Vagina (tissue), 2 donors: Measurements from ENCODE around the gene ETHE1. TPM values are rescaled to one million over a fixed set of nuclear protein-coding genes. Genes with fewer than 3 reads are reported as not detected.

ENCODE experiments used
- DNase-seq, 2 donors: peaks; one replicate each; pipeline ENCODE4 v3.0.0-alpha.2; 2017; ENCODE audit errors: extremely low spot score in 2 of 2
- H3K27ac ChIP-seq: fragments of 200-600 bp; sonication (generic); one replicate; pipeline ENCODE4 v1.5.1; 2019
- H3K27me3 ChIP-seq: fragments of 200-600 bp; sonication (generic); one replicate; pipeline ENCODE4 v1.5.1; 2019
- H3K36me3 ChIP-seq, 2 donors: fragments of 200-600 bp; sonication (generic); one replicate each; pipeline ENCODE4 v1.5.1; 2017 to 2019
- H3K4me1 ChIP-seq: fragments of 200-600 bp; sonication (generic); one replicate; pipeline ENCODE4 v1.5.1; 2019
- H3K4me3 ChIP-seq, 2 donors: fragments of 200-600 bp; sonication (generic); 1 replicate in 1 of 2; 2 replicates in 1 of 2; pipeline ENCODE4 v1.5.1; 2016 to 2019
- H3K9me3 ChIP-seq: fragments of 200-600 bp; sonication (generic); one replicate; pipeline ENCODE4 v1.5.1; 2019
- CTCF ChIP-seq, 3 experiments: fragments of 450-650 bp in 2 of 3; fragments of 200-600 bp in 1 of 3; sonication (generic) in 1 of 3; IDR thresholded peaks; one replicate each; pipeline ENCODE4 v1.5.1; 2017 to 2019; ENCODE audit warnings: antibody characterized with exemption in 3 of 3, mild to moderate bottlenecking in 2 of 3, moderate library complexity in 2 of 3
- POLR2A ChIP-seq, 2 donors: fragments of 450-650 bp; IDR thresholded peaks; one replicate each; pipeline ENCODE4 v1.6.1; 2017; ENCODE audit warnings: antibody characterized with exemption in 2 of 2, mild to moderate bottlenecking in 2 of 2, moderate library complexity in 2 of 2
- POLR2AphosphoS5 ChIP-seq, 2 donors: sonication (generic); formaldehyde crosslinking; IDR thresholded peaks; one replicate each; pipeline ENCODE4 v1.9.0; 2017; ENCODE audit warnings: antibody characterized with exemption in 2 of 2, mild to moderate bottlenecking in 2 of 2, low read depth in 1 of 2; ENCODE audit not compliant: insufficient read depth in 1 of 2
- intact Hi-C: fragments of 100-400 bp; cut with DNase I; formaldehyde crosslinking; loops from one replicate; pipeline ENCODE4 v1.15.1; 2023
- total RNA-seq: library from RNA; depleted of rRNA; stranded (reverse); fragments of >200 nt; gene quantifications from one replicate; pipeline ENCODE4 v1.2.3, GENCODE V29; 2016

The ETHE1 gene
- total RNA-seq, 1 donor from 2014 or later, result 74.4 TPM

GRCh38 chr19:43489979-43490599, 36.9 kb downstream of the ETHE1 start:
- intact Hi-C loops, result no loop called here
- Histone ChIP-seq H3K4me3 (no peak overlapping the region), H3K27me3 (no peaks in the 10 kb centered on the region), H3K4me1 (no peaks in the 10 kb centered on the region), H3K9me3 (no peaks in the 10 kb centered on the region), H3K36me3 (peaks cover 0 to 5% of the 10 kb centered on the region in 2 donors), H3K27ac (no peak overlapping the region)
- no peak for DNase-seq
- no peak for TF ChIP-seq POLR2A (IDR thresholded peaks at IDR 0.05)
- TF ChIP-seq POLR2AphosphoS5 (IDR thresholded peaks at IDR 0.05; ENCODE audit: insufficient read depth in 1 of 2, low read depth in 1 of 2), result no peak
- no peak for TF ChIP-seq CTCF (IDR thresholded peaks at IDR 0.05)

GRCh38 chr19:43489310-43489709, 37.7 kb downstream of the ETHE1 start:
- TF ChIP-seq POLR2A (IDR thresholded peaks at IDR 0.05) (no peak), POLR2AphosphoS5 (IDR thresholded peaks at IDR 0.05; ENCODE audit: insufficient read depth in 1 of 2, low read depth in 1 of 2) (no peak)
- intact Hi-C loops, result no loop called here

GRCh38 chr19:43488179-43488578, 38.8 kb downstream of the ETHE1 start:
- no peak for DNase-seq
- intact Hi-C loops, result no loop called here
- Histone ChIP-seq H3K27ac (no peak overlapping the region), H3K4me1 (no peaks in the 10 kb centered on the region), H3K9me3 (no peaks in the 10 kb centered on the region), H3K27me3 (no peaks in the 10 kb centered on the region), H3K36me3 (peaks cover 0 to 3% of the 10 kb centered on the region in 2 donors), H3K4me3 (no peak overlapping the region)
- no peak for TF ChIP-seq POLR2A (IDR thresholded peaks at IDR 0.05)
- TF ChIP-seq POLR2AphosphoS5 (IDR thresholded peaks at IDR 0.05; ENCODE audit: insufficient read depth in 1 of 2, low read depth in 1 of 2), result no peak
- no peak for TF ChIP-seq CTCF (IDR thresholded peaks at IDR 0.05)

More at GRCh38 chr19:43489310-43489709, 37.7 kb downstream of the ETHE1 start:
- no peak for DNase-seq
- no peak overlapping the region for H3K27ac ChIP-seq
- H3K9me3 ChIP-seq, result no peaks in the 10 kb centered on the region
- H3K4me3 ChIP-seq, result no peak overlapping the region
- peaks cover 0 to 3% of the 10 kb centered on the region in 2 donors for H3K36me3 ChIP-seq
- H3K27me3 ChIP-seq, result no peaks in the 10 kb centered on the region
- H3K4me1 ChIP-seq, result no peaks in the 10 kb centered on the region

- Histone ChIP-seq H3K4me1 (no peaks in the 10 kb centered on the region), H3K36me3 (peaks cover 0 to 3% of the 10 kb centered on the region in 2 donors), H3K9me3 (no peaks in the 10 kb centered on the region), H3K27me3 (no peaks in the 10 kb centered on the region), H3K27ac (no peak overlapping the region), H3K4me3 (no peak overlapping the region)
- TF ChIP-seq POLR2AphosphoS5 (IDR thresholded peaks at IDR 0.05; ENCODE audit: insufficient read depth in 1 of 2, low read depth in 1 of 2), result no peak
- TF ChIP-seq POLR2A (IDR thresholded peaks at IDR 0.05), result no peak
- TF ChIP-seq CTCF (IDR thresholded peaks at IDR 0.05), result no peak
- no peak for DNase-seq
- intact Hi-C loops, result loop anchor here (1.0 kb wide), 1 partner anchor 48 kb away; no protein-coding TSS in a partner anchor
Measured at GRCh38 chr19:43486412-43486811, 40.6 kb downstream of the ETHE1 start.

GRCh38 chr19:43485951-43486350, 41.0 kb downstream of the ETHE1 start:
- Histone ChIP-seq H3K4me1 (no peaks in the 10 kb centered on the region), H3K27me3 (no peaks in the 10 kb centered on the region), H3K4me3 (no peak overlapping the region), H3K36me3 (peaks cover 0 to 7% of the 10 kb centered on the region in 2 donors), H3K27ac (no peak overlapping the region), H3K9me3 (no peaks in the 10 kb centered on the region)
- intact Hi-C loops, result loop anchor here (1.0 kb wide), 1 partner anchor 48 kb away; no protein-coding TSS in a partner anchor
- no peak for DNase-seq
- TF ChIP-seq POLR2AphosphoS5 (IDR thresholded peaks at IDR 0.05; ENCODE audit: insufficient read depth in 1 of 2, low read depth in 1 of 2) (no peak), CTCF (IDR thresholded peaks at IDR 0.05) (no peak), POLR2A (IDR thresholded peaks at IDR 0.05) (no peak)
